CD4-positive, alpha-beta T cell treated with Interleukin-15 for 4 hours (primary cell): ENCODE data around the gene KAZN.

Source experiments
- DNase-seq: peaks from one replicate; pipeline ENCODE4 v3.0.0-alpha.2; 2020; ENCODE audit warnings: low spot score

The KAZN gene

DNA sequence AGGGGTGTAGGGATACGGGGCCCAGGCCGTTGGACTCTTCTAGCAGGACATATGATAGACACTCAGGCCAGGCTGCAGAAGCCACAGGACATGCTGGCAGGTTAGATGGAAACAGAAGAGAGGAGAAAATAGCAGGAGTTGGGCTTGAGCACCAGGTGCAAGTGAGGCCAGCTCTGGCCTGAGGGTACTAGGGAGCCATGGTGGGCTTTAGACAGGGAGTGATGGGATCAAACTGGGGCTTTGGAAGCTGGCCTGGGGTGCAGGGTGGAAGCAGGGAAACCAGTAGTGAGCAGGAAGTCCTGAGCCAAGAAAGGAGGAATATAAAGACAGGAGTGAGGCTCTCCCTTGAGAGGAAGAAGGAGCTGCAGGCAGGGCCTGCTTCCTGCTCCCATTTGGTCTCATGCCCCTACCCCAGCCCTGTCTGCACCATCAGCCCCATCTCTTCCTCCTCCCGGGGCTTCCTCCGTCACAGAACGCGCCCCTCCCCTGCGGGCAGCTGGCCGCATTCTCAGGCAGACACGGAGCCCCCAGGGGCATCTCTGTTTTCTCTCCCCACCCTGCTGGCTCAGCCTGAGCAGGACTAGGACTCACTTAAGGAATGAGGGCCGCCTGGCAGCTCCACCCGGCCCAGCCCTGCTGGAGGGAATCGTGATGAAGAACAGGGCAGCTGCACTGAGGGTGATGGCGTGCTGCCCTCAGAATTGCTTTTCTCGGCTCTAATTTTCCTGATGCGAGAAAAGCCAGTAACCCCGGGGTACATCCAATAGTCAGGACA is 389.5 kb downstream of the KAZN start:
- no peak for DNase-seq

DNA sequence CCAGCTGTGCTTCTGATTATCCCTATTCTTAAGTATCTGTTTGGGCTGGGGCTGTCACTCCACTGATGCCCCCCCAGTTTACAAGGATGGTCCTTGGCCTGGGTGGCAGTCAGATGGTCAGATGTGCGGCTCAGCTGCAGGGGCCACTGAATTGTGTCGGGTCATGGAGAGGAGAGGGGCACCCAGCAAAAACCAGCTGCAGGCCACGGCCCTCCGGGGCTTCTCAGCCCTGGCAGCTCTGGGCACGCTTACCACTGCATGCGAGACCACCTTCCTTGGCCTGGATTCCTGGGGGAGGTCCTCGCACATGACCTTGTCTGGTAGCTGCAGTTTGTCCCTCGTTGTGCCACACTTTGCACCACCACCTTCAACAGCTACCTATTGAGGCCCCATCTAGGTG is 390.2 kb downstream of the KAZN start:
- DNase-seq = no peak

DNA sequence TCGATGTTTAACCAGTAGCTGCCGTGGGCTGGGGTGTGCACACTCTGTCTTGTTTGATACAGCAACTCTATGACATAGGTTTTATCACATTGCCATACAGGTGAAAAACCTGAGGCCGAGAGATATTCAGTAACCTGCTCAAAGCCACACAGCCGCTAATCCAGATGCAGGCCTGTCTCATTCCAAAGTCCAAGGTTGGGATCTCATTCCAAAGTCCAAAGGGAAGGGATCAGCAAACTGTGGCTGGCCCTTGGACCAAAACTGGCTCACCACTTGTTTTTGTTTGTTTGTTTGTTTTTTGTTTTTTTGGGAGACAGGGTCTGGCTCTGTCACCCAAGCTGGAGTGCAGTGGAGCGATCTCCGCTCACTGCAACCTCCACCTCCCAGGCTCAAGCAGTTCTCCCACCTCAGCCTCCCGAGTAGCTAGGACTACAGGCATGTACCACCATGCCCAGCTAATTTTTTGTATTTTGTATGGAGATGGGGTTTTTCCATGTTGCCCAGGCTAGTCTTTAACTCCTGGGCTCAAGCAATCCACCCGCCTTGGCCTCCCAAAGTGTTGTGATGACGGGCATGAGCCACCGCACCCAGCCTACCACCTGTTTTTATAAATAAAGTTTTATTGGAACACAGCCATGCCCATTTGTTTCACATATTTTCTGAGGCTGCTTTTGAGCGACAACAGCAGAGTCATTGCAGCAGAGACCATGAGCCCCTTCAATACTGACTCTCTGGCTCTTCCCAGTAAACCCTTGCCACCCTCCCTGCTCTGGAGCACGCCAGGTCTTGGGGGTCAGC is 391.6 kb downstream of the KAZN start:
- no peak for DNase-seq

DNA sequence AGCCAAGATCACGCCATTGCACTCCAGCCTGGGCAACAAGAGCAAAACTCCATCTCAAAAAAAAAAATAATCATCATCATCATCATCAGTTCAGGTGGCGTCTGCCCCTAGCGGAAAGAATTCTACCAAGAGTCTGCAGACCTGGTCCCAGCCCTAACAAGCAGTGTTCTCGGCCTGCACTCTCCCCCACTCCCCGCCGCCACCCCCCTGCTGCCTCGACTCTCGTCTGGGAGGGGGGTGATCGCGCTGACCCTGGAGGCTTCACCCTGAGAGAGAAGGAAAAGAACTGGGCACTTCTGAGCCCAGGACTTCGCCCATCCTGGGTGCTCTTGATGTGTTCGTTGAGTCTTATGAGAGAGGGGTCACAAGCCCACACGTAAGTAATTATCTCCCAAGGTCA is 394.9 kb downstream of the KAZN start:
- no peak for DNase-seq

DNA sequence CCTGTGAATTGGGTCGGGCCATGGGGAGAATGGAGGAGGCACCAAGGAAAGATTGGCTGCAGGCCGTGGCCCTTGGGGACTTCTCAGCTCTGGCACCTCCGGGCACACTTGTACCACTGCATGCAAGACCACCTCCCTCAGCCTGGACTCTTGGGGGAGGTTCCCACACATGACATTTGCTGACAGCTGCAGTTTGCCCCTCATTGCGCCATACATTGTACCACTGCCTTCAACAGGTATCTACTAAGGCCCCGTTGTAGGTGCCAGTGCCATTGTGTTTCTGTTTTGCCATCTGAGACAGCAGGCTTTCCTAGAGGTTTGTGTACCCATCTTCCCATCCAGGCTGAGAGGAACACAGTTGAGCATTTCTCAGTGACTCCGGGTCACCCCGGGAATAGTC is 395.7 kb downstream of the KAZN start:
- DNase-seq = no peak

DNA sequence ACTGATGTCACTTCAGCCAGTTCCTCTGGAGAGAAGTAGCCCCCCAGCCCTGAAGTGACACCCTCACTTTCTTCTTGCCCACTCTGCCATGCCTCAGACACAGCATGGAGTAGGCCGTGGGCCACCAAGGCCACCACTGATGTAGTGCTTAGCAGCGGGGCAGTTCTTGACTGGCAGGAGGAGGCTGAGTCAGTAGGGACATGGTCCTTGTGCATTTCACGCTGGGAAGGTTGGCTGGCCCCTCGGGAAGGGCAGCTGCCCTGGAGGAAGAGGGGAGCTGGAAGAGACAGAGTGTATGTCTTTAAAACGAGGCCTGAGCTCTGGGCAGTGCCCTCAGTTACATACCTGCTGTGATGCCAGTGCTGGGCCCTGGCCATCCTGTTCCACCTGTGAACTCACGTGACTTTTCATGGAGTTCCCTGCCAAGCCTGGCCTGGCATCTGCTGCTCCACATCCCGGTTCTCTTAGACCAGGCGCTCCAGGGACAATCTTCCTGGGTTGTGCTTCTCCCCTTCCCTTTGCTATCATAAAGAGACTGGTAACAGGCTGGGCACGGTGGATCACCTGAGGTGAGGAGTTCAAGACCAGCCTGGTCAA is 396.5 kb downstream of the KAZN start:
- DNase-seq = no peak

DNA sequence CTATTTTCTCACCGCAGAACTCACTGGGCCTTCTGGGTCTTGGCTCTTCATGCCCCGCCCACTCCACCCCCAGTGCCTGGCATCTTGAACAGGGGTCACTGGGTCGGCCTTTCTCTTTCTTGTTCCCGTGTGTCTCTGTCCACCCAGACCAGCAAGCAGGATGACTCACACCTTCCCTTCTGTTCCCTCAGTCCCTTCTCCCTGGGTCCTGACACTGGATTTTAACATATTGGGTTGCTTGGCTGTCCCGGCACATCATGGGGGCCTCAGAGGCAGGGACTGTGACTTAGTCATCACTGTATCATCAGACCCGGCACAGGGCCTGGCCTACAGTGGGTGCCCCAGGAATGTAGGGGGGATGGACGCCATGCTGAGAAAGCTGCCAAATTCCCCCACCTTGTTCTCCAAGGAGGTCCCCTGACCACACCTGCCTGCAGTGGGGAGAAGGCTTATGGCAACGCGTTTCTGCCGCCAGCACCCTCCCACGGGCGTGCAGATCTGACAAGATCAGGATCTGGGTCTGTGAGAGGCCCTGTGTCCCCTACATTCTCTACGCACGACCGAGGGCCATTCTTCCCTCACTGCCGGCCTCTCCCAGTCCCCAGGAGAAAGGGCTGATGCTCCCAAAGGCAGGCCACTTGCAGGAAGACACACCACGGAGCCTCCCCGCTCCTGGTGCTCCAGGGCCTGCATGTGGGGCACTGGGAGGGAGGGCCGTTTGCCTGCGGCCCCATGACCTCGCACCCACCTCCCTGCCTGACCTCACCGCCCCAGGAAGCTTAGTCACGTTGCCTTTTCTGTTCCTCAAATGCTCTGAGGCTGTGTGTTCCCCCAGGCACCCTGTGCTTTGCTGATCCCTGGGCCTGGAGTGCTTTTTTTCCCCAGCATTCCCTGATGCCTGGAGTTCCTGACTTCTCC is 397.9 kb downstream of the KAZN start:
- no peak for DNase-seq

DNA sequence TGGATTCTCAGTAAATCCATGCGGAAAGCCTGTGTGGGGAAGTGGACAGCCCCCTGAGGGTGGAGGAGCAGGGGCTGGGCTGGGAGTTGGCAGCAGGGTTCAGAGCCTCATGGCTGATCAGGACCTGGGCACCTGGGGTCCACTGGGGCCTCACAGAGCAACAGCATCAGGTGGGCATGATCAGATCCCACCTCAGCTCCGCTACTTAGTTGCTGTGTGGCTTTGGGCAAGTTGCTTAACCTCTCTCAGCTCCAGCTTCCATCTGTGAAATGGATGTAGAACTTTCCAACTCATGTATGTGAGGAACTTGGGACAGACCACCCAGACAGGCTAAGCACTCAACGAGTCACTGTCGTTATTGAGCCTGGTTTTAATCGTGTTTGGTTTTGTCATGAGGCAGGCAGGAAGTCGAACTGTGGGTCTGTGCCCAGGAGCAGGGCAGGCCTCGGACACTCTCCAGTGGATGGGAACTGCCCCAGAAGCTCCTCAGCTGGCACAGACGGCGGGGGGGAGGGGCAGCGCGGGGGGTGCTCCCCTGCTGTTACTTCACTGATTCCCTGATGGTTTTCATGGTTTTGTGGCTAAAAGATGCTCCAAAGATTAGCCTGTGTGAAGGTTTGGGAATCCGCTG is 399.3 kb downstream of the KAZN start:
- DNase-seq = no peak

DNA sequence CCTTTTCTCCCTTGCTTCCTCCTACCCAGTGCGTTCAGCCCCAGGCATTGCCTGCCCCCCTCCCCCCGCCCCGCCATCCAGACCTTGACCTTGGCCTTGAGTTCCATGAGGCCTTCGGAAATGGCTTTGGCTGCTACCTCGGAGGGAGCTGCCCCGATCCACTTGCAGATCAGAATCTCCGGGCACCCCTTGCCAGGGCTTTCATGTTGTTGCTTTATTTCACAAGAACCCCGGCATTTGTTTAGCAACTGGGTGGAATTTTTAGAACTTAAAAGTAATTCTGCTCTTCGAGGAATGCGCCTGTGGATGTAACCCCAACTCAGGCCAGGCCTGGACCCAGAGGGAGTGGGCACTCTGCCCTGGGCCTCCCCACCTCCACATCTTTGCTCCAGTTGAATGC is 401.0 kb downstream of the KAZN start:
- no peak for DNase-seq

DNA sequence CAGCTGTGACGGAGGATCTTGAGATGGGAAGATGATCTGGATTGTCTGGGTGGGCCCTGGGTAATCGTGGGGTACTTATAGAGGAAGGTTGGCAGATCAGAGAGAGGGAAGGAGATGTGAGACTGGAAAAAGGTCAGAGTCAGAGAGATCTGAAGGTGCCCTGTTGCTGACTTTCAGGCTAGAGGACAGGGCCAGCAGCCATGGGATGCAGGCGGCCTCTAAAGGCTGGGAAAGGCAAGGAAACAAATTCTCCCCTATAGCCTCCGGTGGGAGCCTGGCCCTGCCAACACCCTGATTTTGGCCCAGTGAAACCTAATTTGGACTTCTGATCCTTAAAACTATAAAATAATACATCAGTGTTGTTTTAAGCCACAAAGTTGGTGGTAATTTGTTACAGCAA is 401.5 kb downstream of the KAZN start:
- no peak for DNase-seq

DNA sequence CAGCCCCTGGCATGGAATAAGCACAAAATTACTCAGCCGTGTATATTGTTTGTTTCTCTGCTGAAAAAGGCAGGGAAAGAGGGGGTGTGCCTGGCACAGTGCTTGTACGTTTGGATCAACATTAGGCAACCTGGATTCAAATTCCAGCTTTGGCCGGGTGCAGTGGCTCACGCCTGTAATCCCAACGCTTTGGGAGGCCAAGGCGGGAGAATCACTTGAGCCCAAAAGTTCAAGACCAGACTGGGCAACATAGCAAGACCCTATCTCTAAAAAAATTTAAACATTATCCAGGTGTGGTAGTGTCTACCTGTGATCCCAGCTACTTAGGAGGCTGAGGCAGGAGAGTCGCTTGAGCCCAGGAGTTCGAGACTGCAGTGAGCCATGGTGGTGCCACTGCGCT is 402.2 kb downstream of the KAZN start:
- DNase-seq = no peak

DNA sequence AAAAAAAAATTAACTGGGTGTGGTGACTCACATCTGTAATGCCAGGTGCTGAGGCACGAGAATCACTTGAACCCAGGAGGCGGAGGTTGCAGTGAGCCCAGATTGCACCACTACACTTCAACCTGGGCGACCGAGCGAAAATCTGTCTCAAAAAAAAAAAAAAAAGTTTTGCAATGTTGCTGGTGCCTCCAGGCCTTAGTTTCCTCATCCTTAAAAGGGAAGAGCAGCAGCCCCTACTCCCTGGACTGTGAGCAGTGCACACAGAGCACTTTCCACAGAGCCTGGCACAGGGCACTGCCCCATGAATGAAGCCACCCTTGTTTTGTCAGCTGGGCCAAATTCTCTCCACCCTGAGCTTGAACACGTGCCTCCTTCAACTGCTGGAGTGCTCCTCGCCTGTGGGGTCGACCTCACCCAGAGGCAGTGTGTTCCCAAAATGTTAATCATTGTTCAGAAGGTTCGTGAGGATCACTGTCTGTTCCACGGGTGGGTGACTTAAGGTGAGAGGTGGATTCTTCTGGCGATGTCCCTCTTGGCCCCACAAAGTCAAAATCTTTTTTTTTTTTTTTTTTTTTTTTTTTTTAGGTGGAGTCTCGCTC is 402.9 kb downstream of the KAZN start:
- no peak for DNase-seq

DNA sequence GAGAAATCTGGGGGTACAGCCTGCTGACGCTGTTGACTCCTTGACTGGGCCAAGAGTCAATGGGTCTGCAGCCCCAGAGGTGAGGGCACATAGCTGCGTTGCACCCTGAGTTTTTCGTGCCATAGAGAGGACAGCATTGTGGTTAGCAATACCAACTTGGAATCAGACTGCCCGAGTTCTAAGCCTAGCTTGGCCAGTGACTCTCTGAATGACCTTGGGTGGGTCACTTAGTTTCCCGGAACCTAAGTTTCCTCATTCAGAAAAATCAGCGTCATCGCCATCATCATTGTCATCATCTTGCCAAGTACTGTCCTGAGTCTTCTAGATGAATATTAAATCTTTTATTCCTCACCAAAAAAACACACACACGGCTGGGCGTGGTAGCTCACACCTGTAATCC is 403.8 kb downstream of the KAZN start:
- no peak for DNase-seq

DNA sequence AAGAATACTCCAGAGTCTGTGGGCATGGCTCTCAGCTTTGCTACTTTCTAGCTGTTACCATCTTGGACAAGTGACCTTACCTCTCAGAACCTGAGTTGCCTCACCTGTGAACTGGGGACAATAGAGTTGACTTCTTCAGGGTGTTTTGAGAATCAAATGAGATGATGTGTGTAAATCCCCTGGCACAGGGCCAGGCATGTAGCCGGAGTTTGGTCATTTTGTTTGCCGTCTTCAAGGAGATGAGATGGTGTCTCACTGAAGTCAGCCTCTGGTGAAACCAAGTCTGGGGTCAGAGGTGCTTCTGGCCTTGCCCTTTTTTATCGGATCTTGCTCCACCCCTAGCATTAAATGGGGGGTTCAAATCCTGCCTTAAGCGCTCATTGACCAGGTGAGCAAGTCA is 405.9 kb downstream of the KAZN start:
- no peak for DNase-seq

DNA sequence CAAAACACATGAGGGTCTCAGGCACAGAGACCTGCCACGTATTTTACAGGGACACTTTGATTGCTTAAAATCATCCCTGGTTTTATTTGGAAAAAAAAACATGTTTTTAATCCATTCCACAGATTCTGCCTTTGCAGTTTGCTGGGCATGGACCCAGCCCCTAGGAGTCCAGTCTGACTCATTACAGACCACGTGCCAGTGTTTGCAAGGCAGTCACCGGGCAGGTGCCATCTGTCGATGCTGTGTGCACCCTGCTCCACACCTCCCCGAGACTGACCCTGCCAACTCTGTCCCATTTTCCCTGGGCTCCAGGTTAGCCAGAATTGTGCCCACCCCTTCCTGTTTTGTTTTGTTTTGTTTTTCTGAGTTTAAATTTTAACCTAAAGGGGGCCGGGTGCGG is 406.6 kb downstream of the KAZN start:
- DNase-seq = no peak

DNA sequence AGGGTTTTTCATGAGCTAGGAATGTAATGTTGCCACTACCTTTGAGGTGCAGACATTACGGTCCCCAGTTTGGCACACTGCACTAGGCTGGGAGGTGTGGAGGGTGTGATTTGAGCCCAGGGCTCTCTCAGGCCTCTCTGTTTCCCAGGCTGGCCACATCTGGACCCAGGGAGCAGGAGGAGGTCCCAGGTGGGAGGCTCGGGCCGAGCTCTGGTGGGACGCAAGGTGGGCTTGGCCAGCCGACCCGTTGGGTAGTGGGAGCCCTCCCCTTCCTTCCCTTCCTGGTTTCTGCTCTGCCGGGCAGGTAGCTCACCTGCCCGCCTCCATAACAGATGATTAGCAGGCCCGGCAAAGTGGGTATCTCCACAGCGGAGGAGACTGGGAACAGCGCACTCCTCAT is 408.9 kb downstream of the KAZN start:
- no peak for DNase-seq

DNA sequence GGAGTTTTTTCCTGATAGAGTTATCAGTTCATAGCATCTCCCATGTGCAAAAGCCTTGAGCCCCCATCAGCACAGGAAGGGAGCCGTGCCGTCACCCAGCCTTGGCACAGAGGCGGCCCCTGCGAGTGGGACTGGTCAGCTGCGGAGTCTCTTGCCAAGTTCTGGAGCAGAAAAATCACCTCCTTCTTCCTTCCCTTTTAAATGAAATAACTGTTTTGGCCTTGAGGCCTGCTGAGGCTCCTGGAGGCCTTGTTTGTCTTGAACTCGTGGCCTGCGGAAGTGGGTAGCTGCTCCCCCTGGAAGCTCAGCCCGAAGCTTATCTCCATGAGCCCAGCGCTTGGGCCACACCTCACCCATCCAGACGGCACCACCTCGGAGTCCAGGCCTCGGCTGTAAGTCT is 409.4 kb downstream of the KAZN start:
- DNase-seq = no peak

DNA sequence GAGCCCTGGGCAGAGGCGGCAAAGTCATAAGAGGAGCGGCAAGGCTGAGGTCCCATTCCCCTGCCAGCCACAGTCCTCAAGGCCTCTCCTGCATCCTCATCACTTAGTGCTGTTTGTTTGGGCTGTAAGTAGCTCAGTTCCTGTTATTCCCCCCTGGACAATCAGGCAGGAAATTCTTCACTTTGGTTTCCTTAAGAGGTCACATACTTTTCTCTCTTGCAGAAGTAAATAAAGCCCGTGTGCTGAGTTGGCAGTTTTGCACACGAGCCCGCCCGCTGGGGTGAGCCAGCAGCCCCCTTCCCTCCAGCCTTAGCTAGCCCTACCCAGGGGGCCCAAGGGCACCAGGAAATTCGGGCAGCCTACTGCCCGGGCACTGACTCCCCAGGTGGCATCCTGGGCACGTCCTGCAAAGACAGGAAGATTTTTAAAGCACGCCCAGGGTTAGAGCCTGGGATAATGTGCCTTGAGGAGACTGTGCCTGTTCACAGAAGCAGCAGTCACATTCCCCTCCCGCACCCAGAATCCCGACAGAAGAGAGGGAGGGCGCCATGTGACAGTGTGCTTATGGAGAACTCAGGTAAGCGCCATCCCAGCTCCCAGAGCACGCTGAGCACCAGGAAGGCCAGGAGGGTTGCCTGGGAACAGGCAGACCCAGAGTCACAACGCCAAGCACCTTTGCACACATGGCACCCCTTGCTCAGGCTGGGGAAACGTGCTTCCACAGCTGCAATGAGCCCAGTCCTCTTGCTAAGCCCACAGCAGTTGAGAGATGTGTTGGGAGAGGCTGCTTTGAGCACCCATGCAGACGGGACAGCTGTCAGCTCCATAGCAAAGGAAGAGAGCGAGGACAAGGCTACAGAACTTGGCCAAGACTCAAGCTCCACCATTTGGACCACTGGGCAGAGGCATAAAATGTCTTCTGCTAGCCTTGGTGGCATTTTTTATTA is 410.6 kb downstream of the KAZN start:
- no peak for DNase-seq

DNA sequence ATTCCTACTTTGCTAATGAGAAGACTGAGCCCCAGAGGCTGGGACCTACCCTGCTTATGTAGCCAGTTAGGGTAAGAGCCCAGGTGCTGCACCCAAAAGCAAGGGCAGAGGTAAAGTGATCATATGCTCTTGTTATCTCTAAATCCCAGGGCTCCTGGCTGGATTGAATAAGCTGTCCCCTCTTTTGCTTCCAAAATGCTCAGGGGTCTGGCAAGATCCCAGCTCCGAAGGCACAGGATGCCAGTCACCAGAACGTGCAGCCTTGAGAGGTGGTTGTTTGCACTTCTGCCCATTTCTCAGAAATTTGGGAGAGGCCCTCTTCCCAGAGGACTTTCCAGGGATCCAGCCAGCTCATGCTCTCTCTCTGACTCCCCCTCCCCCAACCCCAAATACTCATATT is 412.7 kb downstream of the KAZN start:
- DNase-seq = no peak

DNA sequence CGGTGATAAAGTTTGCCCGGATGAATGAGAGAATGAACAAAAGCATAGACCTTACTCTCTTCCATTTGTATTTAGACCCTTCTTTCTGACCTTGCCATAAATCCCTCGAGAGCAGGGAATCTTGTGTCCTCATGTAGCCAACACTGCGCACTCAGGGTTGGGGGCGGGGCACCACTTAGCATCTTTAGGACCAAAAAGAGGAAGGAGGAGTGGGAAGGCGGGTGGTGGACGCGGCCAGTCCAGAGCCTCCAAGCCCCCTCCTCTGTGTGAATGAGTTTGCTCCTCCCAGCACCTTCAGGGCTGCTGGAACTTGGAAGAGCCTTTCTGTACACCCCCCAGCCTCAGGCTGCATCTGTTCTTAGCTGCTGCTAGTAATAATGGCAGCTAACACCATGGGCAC is 413.2 kb downstream of the KAZN start:
- DNase-seq = no peak
